ENCODE data around the gene SLC25A10.

SLC25A10 gene

GRCh38 chr17:81686614-81687013 lies 25.5 kb upstream of the SLC25A10 start:
- no peak for TF ChIP-seq CTCF (IDR thresholded peaks at IDR 0.05; ENCODE audit: low read depth, low read length, missing control alignments)
- no peak overlapping the region for H3K4me3 ChIP-seq (ENCODE audit: low read depth, low read length)
- DNase-seq (ENCODE audit: low read depth) = no peak

DNA sequence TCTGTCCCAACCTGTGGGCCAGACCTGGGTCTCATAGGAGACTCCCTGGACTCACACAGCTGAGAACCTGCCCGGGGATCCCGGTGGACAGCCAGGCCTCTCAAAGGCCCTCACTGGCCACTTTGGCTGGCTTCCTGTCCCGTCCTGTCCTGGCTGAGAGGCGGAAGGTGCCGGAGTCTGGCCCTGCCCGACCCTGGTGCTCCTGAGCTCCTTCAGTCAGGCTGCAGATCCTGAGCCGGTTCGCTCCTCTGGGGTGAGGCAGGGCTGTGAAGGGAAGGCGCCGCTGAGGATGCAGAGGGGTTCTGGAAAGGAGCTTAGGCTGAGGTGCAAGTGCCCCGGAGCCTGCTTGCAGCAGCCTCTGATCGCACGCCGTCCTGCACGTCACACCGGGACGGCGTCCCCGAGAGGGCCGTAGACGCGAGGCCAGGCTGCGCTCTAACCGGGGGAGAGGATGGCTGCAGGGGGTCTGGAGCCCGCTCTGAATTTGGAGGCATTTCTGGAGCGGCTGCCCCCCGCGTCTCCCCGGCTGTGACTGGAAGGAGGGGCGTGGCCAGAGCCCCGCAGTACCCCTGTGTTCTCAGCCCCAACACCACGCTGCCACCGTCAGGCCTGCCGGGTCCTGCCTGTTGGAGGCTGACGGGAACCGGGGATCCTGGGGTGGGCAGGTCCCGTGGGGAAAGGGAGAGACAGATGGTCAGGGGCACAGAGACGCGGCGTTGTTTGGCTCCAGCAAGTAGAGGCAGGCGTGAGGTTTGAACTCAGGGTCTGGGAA lies 24.1 kb upstream of the SLC25A10 start:
- DNase-seq (ENCODE audit: low read depth) = no peak
- H3K4me3 ChIP-seq (ENCODE audit: low read depth, low read length) = no peak overlapping the region
- no peak for TF ChIP-seq CTCF (IDR thresholded peaks at IDR 0.05; ENCODE audit: low read depth, low read length, missing control alignments)

GRCh38 chr17:81688616-81689015 lies 23.5 kb upstream of the SLC25A10 start:
- no peak overlapping the region for H3K4me3 ChIP-seq (ENCODE audit: low read depth, low read length)
- TF ChIP-seq CTCF (IDR thresholded peaks at IDR 0.05; ENCODE audit: low read depth, low read length, missing control alignments) = no peak
- no peak for DNase-seq (ENCODE audit: low read depth)

DNA sequence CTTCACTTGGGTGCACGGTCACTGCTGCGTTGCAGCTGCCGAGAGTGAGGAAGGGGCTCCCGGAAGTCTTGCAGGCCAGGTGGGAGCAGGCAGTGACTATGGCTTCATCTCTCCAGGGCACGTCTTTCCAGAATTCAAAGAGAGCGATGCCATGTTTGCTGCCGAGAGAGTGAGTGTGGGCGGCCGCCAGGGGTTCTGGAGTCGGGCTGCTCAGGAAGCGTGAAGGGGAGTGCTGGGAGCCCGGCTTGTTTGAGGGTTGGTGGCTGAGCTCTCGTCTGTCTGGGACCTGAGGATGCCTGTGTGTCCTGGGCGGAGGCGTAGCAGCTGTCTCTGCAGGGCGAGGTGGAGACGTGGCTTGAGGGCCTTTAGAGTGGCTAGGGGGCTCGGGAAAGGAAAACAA lies 22.0 kb upstream of the SLC25A10 start:
- no peak for TF ChIP-seq CTCF (IDR thresholded peaks at IDR 0.05; ENCODE audit: low read depth, low read length, missing control alignments)
- no peak overlapping the region for H3K4me3 ChIP-seq (ENCODE audit: low read depth, low read length)
- no peak for DNase-seq (ENCODE audit: low read depth)

DNA sequence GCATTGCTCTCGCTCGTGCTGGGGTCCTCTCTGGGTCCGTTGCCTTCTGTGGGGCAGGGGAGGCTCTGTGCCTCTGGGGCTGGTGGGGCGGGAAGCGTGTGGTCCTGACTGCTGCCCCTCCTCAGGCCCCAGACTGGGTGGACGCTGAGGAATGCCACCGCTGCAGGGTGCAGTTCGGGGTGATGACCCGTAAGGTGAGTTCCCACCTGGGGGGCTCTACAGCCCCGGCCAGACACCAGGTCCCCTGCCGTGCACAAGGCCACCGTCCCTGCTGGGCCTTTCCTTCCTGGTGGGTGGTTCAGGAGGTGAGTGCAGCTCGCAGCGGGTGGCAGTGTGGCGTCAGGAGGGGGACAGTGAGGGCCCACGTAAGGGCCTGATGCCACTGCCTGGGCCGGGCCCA lies 21.5 kb upstream of the SLC25A10 start:
- TF ChIP-seq CTCF (IDR thresholded peaks at IDR 0.05; ENCODE audit: low read depth, low read length, missing control alignments) = no peak
- DNase-seq (ENCODE audit: low read depth) = no peak
- no peak overlapping the region for H3K4me3 ChIP-seq (ENCODE audit: low read depth, low read length)

- no peak overlapping the region for H3K4me3 ChIP-seq (ENCODE audit: low read depth, low read length)
- no peak for DNase-seq (ENCODE audit: low read depth)
- no peak for TF ChIP-seq CTCF (IDR thresholded peaks at IDR 0.05; ENCODE audit: low read depth, low read length, missing control alignments)
These were observed 20.9 kb upstream of the SLC25A10 start for GRCh38 chr17:81691196-81691595.

GRCh38 chr17:81691608-81692007 lies 20.5 kb upstream of the SLC25A10 start:
- DNase-seq (ENCODE audit: low read depth) = no peak
- H3K4me3 ChIP-seq (ENCODE audit: low read depth, low read length) = no peak overlapping the region
- TF ChIP-seq CTCF (IDR thresholded peaks at IDR 0.05; ENCODE audit: low read depth, low read length, missing control alignments) = no peak
